Activated CD4-positive, alpha-beta memory T cell treated with anti-CD3 and anti-CD28 coated beads for 36 hours (primary cell): ENCODE results near the gene ATE1. TPM values are rescaled to one million over a fixed set of nuclear protein-coding genes. Genes with fewer than 3 reads are reported as not detected.

Experiments
- CTCF ChIA-PET: fragments of 350-600 bp; sonication (Branson Sonifier 250); formaldehyde crosslinking; loops from one replicate; lab custom pipeline; 2021; ENCODE audit warnings: antibody characterized with exemption, inconsistent platforms; lab: Charles Lee
- POLR2A ChIA-PET: fragments of 350-600 bp; sonication (Branson Sonifier 250); formaldehyde crosslinking; loops from one replicate; lab custom pipeline; 2021; ENCODE audit warnings: antibody characterized with exemption; lab: Charles Lee
- DNase-seq: peaks from one replicate; pipeline ENCODE4 v3.0.0-alpha.2; 2020
- H3K27ac Mint-ChIP-seq: one replicate; pipeline ENCODE4 v1.8.0; 2021; ENCODE audit warnings: mixed read lengths
- H3K27me3 Mint-ChIP-seq: one replicate; pipeline ENCODE4 v1.8.0; 2021; ENCODE audit warnings: mixed read lengths
- H3K36me3 Mint-ChIP-seq: one replicate; pipeline ENCODE4 v1.8.0; 2021; ENCODE audit warnings: mixed read lengths
- H3K4me1 Mint-ChIP-seq: one replicate; pipeline ENCODE4 v1.8.0; 2021; ENCODE audit warnings: low read depth, mixed read lengths
- H3K4me3 Mint-ChIP-seq: one replicate; pipeline ENCODE4 v1.8.0; 2021; ENCODE audit warnings: mild to moderate bottlenecking, mixed read lengths
- H3K9me3 Mint-ChIP-seq: one replicate; pipeline ENCODE4 v1.8.0; 2021; ENCODE audit warnings: mixed read lengths
- intact Hi-C: fragments of 100-400 bp; cut with micrococcal nuclease; formaldehyde crosslinking; loops from one replicate; pipeline ENCODE4 v1.15.1; 2023
- total RNA-seq, 2 experiments: library from RNA; stranded (reverse); gene quantifications; one replicate each; pipeline ENCODE4 v1.2.3, GENCODE V29; 2021

ATE1 gene
- total RNA-seq, 2 experiments from 2014 or later, result 19.4 to 23.1 TPM

DNA sequence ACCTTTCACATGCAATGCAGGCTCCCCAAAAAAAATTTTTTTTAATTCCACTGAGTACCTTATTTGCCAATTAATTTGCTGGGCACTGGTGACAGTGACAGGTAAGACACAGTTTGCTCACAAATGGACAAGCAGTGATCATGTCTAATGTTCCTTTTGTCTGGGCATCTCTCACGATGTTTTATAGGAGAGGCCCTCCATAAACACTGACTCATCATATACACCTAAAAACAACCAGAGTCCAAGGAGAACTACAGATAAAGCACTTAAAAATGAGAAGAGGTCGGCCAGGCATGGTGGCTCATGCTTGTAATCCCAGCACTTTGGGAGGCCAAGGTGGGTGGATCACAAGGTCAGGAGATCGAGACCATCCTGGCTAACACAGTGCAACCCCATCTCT lies 105.1 kb downstream of the ATE1 start:
- H3K4me1 Mint-ChIP-seq, result peaks cover 1% of the 10 kb centered on the region
- no peak overlapping the region for H3K4me3 Mint-ChIP-seq
- no peak overlapping the region for H3K27ac Mint-ChIP-seq
- CTCF ChIA-PET, result interaction anchor here (1.0 to 3.5 kb wide), 6 partner anchors 13 to 874 kb away, joined by 3 to 42 read pairs (median 5); no protein-coding TSS in a partner anchor
- DNase-seq, result no peak
- intact Hi-C loops, result no loop called here
- POLR2A ChIA-PET, result no interaction called here
- H3K36me3 Mint-ChIP-seq, result peaks cover 9% of the 10 kb centered on the region
- no peaks in the 10 kb centered on the region for H3K27me3 Mint-ChIP-seq
- H3K9me3 Mint-ChIP-seq, result no peaks in the 10 kb centered on the region

DNA sequence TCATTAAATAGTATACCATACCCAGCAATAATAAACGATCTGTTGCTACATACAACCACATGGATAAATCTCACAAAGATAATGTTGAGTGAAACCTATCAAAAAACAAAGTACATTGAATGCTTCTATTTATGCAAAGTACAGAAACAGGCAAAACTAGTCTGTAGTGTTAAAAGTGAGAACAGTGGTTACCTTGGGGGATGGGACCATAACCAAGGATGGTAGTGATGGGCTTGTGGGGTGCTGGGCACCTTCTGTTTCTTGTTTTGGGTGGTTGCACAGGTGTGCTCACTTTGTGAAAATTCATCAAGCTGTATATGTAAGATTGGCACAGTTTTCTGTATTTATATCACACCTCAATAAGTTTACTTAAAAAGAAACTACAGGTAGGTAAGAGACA lies 105.7 kb downstream of the ATE1 start:
- H3K4me3 Mint-ChIP-seq, result no peak overlapping the region
- H3K9me3 Mint-ChIP-seq, result no peaks in the 10 kb centered on the region
- POLR2A ChIA-PET, result no interaction called here
- H3K36me3 Mint-ChIP-seq, result peaks cover 4% of the 10 kb centered on the region
- H3K27me3 Mint-ChIP-seq, result no peaks in the 10 kb centered on the region
- H3K27ac Mint-ChIP-seq, result no peak overlapping the region
- intact Hi-C loops, result no loop called here
- H3K4me1 Mint-ChIP-seq, result no peaks in the 10 kb centered on the region
- CTCF ChIA-PET, result interaction anchor here (0.6 to 1.7 kb wide), 2 partner anchors 23 to 1399 kb away, joined by 3 to 4 read pairs; no protein-coding TSS in a partner anchor
- DNase-seq, result no peak

DNA sequence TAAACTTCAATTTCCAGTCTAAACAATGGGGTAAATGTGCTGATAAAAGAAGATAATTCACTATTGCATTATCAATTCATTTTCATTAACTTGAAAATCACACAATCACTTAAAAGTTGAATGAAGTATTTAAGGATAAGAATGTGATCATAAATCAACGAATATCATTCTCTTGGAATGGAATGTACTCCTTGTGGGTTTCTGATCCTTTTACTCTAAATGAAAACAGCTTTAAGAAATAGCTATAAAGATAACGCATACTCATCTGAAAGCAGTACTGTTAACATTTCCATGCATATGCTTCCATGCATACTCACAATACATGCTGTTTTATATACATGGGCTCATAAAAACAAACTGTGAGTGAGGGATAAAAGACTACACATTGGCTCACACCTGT lies 108.8 kb downstream of the ATE1 start:
- H3K4me3 Mint-ChIP-seq, result no peak overlapping the region
- H3K4me1 Mint-ChIP-seq, result no peaks in the 10 kb centered on the region
- H3K9me3 Mint-ChIP-seq, result no peaks in the 10 kb centered on the region
- H3K36me3 Mint-ChIP-seq, result peaks cover 1% of the 10 kb centered on the region
- H3K27ac Mint-ChIP-seq, result no peak overlapping the region
- DNase-seq, result no peak
- CTCF ChIA-PET, result interaction anchor here (1.6 kb wide), 1 partner anchor 82 kb away, joined by 4 read pairs; no protein-coding TSS in a partner anchor
- intact Hi-C loops, result no loop called here
- POLR2A ChIA-PET, result interaction anchor here (0.6 kb wide), 1 partner anchor 80 kb away, joined by 4 read pairs; no protein-coding TSS in a partner anchor
- no peaks in the 10 kb centered on the region for H3K27me3 Mint-ChIP-seq

DNA sequence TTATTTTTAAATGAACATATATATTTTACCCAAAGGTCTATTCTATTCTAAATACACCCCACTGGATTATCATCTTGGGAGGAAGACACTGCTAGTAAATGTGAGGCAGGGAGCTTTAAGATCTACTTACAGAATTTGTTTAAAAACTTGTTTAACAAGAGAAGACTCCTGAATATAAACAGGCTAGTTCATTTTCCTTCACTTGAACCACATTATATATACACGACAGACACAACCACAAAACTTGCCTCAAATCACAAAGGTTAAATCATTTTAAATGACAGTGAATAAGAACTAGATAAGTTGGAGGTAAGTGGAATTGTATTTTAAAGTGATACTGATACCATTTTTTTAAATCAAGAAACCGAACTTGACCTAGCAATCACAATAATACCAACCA lies 109.2 kb downstream of the ATE1 start:
- DNase-seq, result no peak
- H3K27me3 Mint-ChIP-seq, result no peaks in the 10 kb centered on the region
- no peaks in the 10 kb centered on the region for H3K9me3 Mint-ChIP-seq
- POLR2A ChIA-PET, result interaction anchor here (0.6 kb wide), 1 partner anchor 80 kb away, joined by 4 read pairs; no protein-coding TSS in a partner anchor
- intact Hi-C loops, result no loop called here
- H3K36me3 Mint-ChIP-seq, result peaks cover 1% of the 10 kb centered on the region
- no peak overlapping the region for H3K27ac Mint-ChIP-seq
- H3K4me3 Mint-ChIP-seq, result no peak overlapping the region
- H3K4me1 Mint-ChIP-seq, result no peaks in the 10 kb centered on the region
- CTCF ChIA-PET, result interaction anchor here (1.6 kb wide), 1 partner anchor 82 kb away, joined by 4 read pairs; no protein-coding TSS in a partner anchor

DNA sequence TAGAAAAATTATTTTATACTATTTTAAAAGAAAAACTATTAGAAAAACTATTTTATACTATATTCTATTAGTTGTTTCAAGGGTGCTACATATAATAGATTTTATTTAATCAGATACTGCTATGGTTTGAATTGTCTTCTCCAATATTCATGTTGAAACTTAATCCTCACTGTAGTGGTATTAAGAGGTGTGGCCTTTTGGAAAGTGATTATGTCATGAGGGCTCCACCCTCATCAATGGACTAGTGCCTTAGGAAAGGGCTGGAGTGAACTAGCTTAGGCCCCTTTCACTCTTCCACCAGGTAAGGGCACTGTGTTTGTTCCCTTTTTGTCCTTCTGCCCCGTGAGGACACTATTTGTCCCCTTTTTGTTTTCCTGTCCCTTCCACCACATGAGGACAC lies 111.6 kb downstream of the ATE1 start:
- POLR2A ChIA-PET, result no interaction called here
- intact Hi-C loops, result no loop called here
- Mint-ChIP-seq H3K36me3 (no peaks in the 10 kb centered on the region), H3K4me3 (no peak overlapping the region), H3K27me3 (no peaks in the 10 kb centered on the region), H3K27ac (no peak overlapping the region), H3K4me1 (no peaks in the 10 kb centered on the region), H3K9me3 (no peaks in the 10 kb centered on the region)
- CTCF ChIA-PET, result interaction anchor here (0.8 kb wide), 1 partner anchor 159 kb away, joined by 3 read pairs; the partner anchor contains the start of gene NSMCE4A
- no peak for DNase-seq

DNA sequence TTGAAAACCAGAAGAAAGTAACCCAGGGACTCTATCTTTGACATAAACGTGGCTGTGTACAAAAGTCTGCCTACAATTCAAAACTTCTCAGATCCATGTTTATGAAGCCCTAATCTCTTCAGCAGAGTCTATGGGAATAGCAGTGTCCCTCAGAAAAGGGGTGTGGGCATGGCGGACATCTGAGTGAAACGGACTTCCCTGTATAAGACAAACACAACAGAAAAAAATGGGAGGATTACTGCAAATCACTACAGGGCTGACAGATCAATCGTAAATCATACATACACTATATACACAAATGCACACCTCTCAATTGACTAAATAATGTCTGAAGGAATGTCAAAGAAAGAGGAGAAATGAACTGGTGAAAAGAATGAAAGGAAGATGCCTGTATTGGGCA lies 114.0 kb downstream of the ATE1 start:
- H3K27ac Mint-ChIP-seq, result no peak overlapping the region
- intact Hi-C loops, result no loop called here
- CTCF ChIA-PET, result interaction anchor here (1.8 to 2.7 kb wide), 2 partner anchors 10 to 87 kb away, joined by 4 to 9 read pairs; no protein-coding TSS in a partner anchor
- DNase-seq, result no peak
- H3K36me3 Mint-ChIP-seq, result peaks cover 3% of the 10 kb centered on the region
- no peak overlapping the region for H3K4me3 Mint-ChIP-seq
- no peaks in the 10 kb centered on the region for H3K4me1 Mint-ChIP-seq
- H3K27me3 Mint-ChIP-seq, result no peaks in the 10 kb centered on the region
- POLR2A ChIA-PET, result no interaction called here
- no peaks in the 10 kb centered on the region for H3K9me3 Mint-ChIP-seq

DNA sequence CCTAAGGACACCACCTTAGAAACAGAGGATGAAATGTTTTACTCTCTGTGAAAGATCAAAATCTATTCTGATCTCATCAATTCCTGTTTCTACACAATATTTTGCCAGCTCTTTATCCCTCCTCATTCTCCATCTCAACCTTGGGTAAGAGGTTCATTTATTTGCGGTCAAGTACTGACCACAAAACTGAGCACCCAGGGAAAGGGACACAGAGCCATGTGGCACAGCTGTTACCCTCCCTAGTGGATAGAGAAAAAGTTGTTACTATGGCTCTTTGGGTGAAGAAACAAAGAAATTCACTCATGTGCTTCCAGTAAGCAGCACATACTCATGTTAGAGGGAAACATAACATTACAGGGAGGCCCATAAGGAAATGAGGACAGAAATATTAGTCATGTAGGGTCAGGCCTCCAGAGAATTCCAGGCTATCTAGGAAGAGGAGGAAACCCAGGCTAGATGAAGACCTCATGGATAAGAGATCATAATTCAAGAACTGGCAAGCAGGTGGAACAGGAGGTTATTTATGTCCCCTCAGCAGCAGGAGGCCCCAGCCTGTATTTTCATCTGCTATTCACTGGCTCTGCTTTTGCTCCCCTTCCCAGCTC lies 114.5 kb downstream of the ATE1 start:
- intact Hi-C loops, result no loop called here
- ChIA-PET CTCF (interaction anchor here (1.4 to 2.7 kb wide), 3 partner anchors 11 to 87 kb away, joined by 3 to 9 read pairs (median 4); no protein-coding TSS in a partner anchor), POLR2A (no interaction called here)
- no peak overlapping the region for H3K4me3 Mint-ChIP-seq
- no peaks in the 10 kb centered on the region for H3K4me1 Mint-ChIP-seq
- H3K27ac Mint-ChIP-seq, result no peak overlapping the region
- no peak for DNase-seq
- no peaks in the 10 kb centered on the region for H3K9me3 Mint-ChIP-seq
- peaks cover 3% of the 10 kb centered on the region for H3K36me3 Mint-ChIP-seq
- H3K27me3 Mint-ChIP-seq, result no peaks in the 10 kb centered on the region

DNA sequence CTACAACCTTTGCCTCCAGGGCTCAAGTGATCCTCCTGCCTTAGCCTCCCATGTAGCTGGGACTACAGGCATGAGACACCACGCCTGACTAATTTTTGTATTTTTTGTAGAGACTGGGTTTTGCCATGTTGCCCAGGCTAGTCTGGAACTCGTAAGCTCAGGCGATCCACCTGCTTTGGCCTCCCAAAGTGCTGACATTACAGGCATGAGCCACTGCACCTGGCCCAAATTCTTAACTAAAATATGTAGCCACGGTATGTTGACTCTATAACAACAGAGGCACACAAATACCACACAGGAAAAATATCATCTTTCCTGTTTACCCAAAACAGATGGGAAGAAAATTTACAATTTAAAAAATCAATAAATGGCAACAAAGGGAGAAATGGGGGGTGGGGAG lies 115.8 kb downstream of the ATE1 start:
- CTCF ChIA-PET, result interaction anchor here (1.4 to 1.8 kb wide), 2 partner anchors 16 to 89 kb away, joined by 3 to 4 read pairs; no protein-coding TSS in a partner anchor
- Mint-ChIP-seq H3K4me3 (no peak overlapping the region), H3K27ac (no peak overlapping the region), H3K9me3 (no peaks in the 10 kb centered on the region), H3K4me1 (no peaks in the 10 kb centered on the region), H3K36me3 (peaks cover 3% of the 10 kb centered on the region), H3K27me3 (no peaks in the 10 kb centered on the region)
- POLR2A ChIA-PET, result no interaction called here
- intact Hi-C loops, result no loop called here
- DNase-seq, result no peak

DNA sequence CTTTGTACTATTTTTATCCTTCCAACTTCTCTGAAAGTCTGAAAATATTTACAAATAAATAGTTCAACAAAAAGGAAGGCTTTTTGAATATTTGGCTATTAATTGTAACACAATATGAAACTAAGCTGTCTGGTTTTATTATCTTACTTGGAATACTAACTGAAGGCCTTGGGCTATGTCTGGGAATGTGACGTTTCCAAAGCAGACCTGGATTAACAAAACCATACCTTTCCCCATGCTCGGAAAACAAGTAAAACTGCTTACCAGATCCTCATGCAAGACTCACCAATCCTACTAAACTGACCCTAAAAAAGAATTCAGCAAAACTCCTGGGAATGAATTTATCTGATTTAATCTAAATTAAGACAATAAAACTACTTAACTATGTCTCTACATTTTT lies 116.4 kb downstream of the ATE1 start:
- intact Hi-C loops, result no loop called here
- POLR2A ChIA-PET, result no interaction called here
- CTCF ChIA-PET, result no interaction called here
- Mint-ChIP-seq H3K9me3 (no peaks in the 10 kb centered on the region), H3K36me3 (peaks cover 3% of the 10 kb centered on the region), H3K27ac (no peak overlapping the region), H3K4me1 (no peaks in the 10 kb centered on the region), H3K4me3 (no peak overlapping the region), H3K27me3 (no peaks in the 10 kb centered on the region)
- DNase-seq, result no peak

DNA sequence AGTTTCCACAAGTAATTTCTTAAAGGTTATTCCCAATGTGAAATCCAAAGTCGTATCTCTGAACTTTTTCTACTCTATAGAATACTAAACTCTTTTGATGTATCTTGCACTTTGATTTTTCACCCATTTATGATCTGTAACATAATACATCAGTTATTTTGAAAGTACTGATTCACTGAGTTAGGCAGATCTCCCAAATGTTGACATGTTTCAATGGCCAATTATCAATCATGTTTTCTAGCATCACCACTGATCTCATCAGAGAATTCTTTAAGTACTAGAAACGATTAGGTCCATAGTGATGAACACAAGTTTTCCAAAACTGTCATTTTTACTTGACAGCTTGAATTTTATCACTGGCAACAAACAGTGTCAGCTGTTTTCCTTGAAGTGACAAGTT lies 119.0 kb downstream of the ATE1 start:
- no peaks in the 10 kb centered on the region for H3K27me3 Mint-ChIP-seq
- no peak for DNase-seq
- no peak overlapping the region for H3K4me3 Mint-ChIP-seq
- CTCF ChIA-PET, result no interaction called here
- H3K36me3 Mint-ChIP-seq, result peaks cover 5% of the 10 kb centered on the region
- H3K9me3 Mint-ChIP-seq, result no peaks in the 10 kb centered on the region
- POLR2A ChIA-PET, result no interaction called here
- H3K4me1 Mint-ChIP-seq, result no peaks in the 10 kb centered on the region
- no peak overlapping the region for H3K27ac Mint-ChIP-seq
- intact Hi-C loops, result no loop called here

DNA sequence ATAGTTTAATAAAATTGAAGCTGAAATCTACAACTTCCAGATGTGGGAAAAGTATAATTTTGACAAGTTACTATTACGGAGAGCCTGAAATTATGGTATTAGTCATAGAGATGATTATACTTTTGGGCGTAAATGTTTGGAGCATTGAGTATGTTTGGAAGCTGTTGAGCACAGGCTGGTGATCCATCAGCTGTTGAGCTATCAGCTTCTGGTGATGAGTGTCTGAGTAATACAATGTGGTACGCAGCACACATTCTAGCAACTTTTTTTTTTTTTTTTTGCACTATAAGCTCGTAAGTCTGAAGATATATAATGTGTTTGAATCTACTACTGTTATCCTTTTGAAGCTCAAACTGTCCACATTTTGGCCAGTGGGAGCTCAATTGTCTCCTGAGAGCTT lies 123.4 kb downstream of the ATE1 start:
- CTCF ChIA-PET, result interaction anchor here (0.6 kb wide), 4 partner anchors 11 to 912 kb away, joined by 3 read pairs; no protein-coding TSS in a partner anchor
- no peaks in the 10 kb centered on the region for H3K9me3 Mint-ChIP-seq
- intact Hi-C loops, result no loop called here

DNA sequence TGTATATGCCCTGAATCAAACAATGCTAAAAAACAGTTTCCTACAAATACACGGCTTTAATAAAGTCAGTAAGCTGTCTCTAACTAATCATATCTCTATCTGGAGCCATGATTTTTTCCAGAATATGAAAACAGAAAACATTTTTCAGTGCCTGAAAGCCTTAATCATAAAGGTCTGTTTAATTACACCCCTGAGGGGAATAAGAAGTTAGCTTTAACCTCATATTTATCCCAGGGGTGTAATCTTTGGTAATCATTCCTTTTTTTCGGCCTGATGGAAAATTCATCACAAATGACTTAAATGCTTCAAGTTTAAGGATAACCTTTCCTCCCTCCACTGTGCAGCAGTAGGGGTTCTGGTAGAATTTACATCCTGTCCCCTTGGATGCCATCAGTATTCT lies 124.2 kb downstream of the ATE1 start:
- peaks cover 9% of the 10 kb centered on the region for H3K36me3 Mint-ChIP-seq
- intact Hi-C loops, result no loop called here
- DNase-seq, result no peak
- H3K27ac Mint-ChIP-seq, result no peak overlapping the region
- no peak overlapping the region for H3K4me3 Mint-ChIP-seq
- H3K27me3 Mint-ChIP-seq, result no peaks in the 10 kb centered on the region
- H3K9me3 Mint-ChIP-seq, result no peaks in the 10 kb centered on the region
- CTCF ChIA-PET, result no interaction called here
- POLR2A ChIA-PET, result no interaction called here
- no peaks in the 10 kb centered on the region for H3K4me1 Mint-ChIP-seq

More for the DNA sequence above, 123.4 kb downstream of the ATE1 start:
- no peak for DNase-seq
- POLR2A ChIA-PET, result no interaction called here
- Mint-ChIP-seq H3K4me1 (no peaks in the 10 kb centered on the region), H3K4me3 (no peak overlapping the region), H3K36me3 (peaks cover 7% of the 10 kb centered on the region), H3K27ac (no peak overlapping the region), H3K27me3 (no peaks in the 10 kb centered on the region)

DNA sequence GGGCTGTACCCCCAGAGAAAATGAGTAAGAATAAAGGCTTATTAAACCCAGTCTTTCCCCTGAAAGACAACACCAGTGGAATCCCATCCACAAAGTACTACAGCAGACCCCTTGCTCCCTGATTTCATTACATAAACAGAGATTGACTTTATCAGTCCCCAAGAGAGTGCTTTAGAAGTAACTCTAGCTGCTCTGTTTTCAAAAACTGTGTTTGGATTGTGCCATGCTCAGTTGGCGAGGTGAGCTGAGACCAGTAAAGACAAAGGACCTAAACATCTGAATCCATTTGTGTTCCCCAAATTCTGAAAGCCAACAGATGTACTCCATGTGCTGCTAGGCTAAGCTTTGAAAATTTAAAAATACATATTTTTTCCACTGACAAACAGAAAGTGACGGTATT lies 127.0 kb downstream of the ATE1 start:
- no peaks in the 10 kb centered on the region for H3K27me3 Mint-ChIP-seq
- H3K27ac Mint-ChIP-seq, result no peak overlapping the region
- ChIA-PET POLR2A (no interaction called here), CTCF (no interaction called here)
- no peak overlapping the region for H3K4me3 Mint-ChIP-seq
- H3K36me3 Mint-ChIP-seq, result peaks cover 16% of the 10 kb centered on the region
- intact Hi-C loops, result no loop called here
- no peaks in the 10 kb centered on the region for H3K9me3 Mint-ChIP-seq
- no peaks in the 10 kb centered on the region for H3K4me1 Mint-ChIP-seq
- no peak for DNase-seq
